ENCODE results near the gene RNU4-1. TPM values are rescaled to one million over a fixed set of nuclear protein-coding genes. Genes with fewer than 3 reads are reported as not detected.

RNU4-1 gene
- total RNA-seq, 1 donor from 2014 or later: 3,997 TPM

DNA sequence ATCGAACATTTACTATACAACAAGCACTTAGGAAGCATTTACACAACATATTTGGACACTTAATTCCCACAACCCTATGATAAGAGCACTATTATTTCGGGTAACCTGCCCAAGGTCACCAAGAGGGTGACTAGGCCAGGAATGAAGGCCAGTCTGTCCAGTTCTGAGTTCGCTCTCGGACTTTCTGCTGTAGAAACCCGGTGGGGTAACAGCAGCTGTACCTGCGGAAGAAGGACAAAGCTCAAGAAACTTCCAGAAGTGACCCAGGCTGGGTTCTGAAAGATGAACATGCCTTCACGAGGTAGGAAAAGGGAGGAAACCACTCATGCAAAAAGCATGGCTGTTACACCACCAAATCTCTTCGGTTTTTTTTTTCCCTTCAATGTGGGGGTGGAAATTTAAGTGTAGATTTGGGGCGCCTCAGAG, 23.8 kb upstream of the RNU4-1 start:
- intact Hi-C loops (cut with micrococcal nuclease): loop anchor here (1.0 to 5.0 kb wide), 7 partner anchors 15 to 370 kb away; partner anchors contain the start of genes COQ5, COX6A1, MLEC and POP5
- peaks cover 3% of the 10 kb centered on the region for H3K9me3 Mint-ChIP-seq
- POLR2A ChIA-PET: interaction anchor here (0.6 to 5.0 kb wide), 7 partner anchors 11 to 1486 kb away, joined by 3 to 74 read pairs (median 4); partner anchors contain the start of genes RNU4-1, RNU4-2, RPLP0 and SIRT4
- peak overlapping the region; percentile 90 for H3K27ac Mint-ChIP-seq
- H3K27me3 Mint-ChIP-seq: no peaks in the 10 kb centered on the region
- H3K36me3 Mint-ChIP-seq (ENCODE audit: low read depth): no peaks in the 10 kb centered on the region
- CTCF ChIA-PET: interaction anchor here (1.1 to 1.5 kb wide), 4 partner anchors 10 to 24 kb away, joined by 3 to 12 read pairs (median 6); partner anchors contain the start of genes RNU4-1, RNU4-2 and SIRT4
- TF ChIP-seq, protein P1, sequence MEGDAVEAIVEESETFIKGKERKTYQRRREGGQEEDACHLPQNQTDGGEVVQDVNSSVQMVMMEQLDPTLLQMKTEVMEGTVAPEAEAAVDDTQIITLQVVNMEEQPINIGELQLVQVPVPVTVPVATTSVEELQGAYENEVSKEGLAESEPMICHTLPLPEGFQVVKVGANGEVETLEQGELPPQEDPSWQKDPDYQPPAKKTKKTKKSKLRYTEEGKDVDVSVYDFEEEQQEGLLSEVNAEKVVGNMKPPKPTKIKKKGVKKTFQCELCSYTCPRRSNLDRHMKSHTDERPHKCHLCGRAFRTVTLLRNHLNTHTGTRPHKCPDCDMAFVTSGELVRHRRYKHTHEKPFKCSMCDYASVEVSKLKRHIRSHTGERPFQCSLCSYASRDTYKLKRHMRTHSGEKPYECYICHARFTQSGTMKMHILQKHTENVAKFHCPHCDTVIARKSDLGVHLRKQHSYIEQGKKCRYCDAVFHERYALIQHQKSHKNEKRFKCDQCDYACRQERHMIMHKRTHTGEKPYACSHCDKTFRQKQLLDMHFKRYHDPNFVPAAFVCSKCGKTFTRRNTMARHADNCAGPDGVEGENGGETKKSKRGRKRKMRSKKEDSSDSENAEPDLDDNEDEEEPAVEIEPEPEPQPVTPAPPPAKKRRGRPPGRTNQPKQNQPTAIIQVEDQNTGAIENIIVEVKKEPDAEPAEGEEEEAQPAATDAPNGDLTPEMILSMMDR (IDR thresholded peaks at IDR 0.05): no peak
- peak overlapping the region; percentile 88 for H3K4me3 Mint-ChIP-seq
- DNase-seq: no peak
- no peak for ATAC-seq (ENCODE audit: low read depth)
- H3K4me1 Mint-ChIP-seq: peaks cover 13% of the 10 kb centered on the region

DNA sequence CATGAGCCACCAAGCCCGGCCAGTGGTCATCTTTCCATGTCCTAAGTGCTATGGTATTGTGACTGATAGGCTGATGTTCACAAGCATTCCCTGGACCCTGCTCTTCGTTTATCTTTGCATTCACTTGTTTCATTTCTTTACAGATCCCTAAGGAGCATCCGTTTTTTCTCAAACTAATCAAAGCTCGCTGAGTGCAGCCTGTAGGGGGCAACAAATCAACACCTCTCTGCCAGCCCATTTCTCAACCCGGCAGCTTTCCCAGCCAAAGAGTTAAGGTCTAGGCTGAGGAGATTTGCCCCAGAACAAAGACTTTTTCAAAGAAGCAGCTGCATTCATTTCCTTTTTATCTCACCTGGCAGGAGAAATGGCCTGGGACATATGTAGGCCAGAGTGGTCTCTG, 21.2 kb upstream of the RNU4-1 start:
- intact Hi-C loops (cut with micrococcal nuclease): no loop called here
- Mint-ChIP-seq H3K27ac (no peak overlapping the region), H3K27me3 (no peaks in the 10 kb centered on the region), H3K4me3 (no peak overlapping the region), H3K4me1 (peaks cover 13% of the 10 kb centered on the region), H3K9me3 (peaks cover 3% of the 10 kb centered on the region), H3K36me3 (ENCODE audit: low read depth) (no peaks in the 10 kb centered on the region)
- TF ChIP-seq, protein P1 (IDR thresholded peaks at IDR 0.05): no peak
- ChIA-PET CTCF (interaction anchor here (1.4 kb wide), 1 partner anchor 12 kb away, joined by 3 read pairs; the partner anchor contains the start of gene SIRT4), POLR2A (interaction anchor here (1.2 to 5.0 kb wide), 2 partner anchors 12 to 23 kb away, joined by 6 to 74 read pairs; partner anchors contain the start of genes RNU4-1, RNU4-2 and SIRT4)
- DNase-seq (no peak), ATAC-seq (ENCODE audit: low read depth) (no peak)

DNA sequence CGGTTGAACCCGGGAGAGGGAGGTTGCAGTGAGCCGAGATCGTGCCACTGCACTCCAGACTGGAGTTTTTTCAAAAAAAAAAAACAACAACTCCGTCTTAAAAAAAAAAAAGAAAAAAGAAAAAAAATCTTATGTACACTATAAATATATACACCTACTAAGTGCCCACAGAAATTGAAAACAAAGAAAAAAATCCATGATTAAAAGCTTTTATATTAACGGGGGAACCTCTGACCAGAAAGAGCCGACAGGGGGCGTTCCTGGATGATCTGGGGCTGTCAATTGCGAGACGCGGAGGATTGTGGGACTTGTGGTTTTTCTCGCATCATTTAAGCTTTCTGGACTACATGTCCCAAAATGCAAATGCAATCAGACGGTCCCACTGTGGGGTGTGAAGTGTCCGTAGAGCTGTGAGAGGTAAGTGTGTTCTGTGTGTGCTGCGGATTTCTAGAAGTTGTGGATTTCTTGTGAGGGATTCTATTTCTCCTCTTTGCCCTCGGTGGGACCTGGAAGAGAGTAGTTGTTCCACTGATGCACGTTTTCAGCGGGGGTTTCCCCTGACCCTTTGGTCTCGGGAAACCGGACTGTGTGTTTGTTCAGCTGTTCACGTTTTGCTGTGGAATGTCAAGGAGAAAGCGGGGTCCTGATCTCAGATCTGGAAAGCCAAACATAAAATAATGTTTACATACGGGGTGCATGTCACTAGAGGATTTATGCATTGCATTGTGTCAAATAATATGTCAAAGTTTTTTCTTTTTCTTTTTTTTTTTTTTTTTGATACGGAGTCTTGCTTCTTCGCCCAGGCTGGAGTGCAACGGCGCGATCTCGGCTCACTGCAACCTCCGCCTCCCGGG, 9.2 kb upstream of the RNU4-1 start, which contains the start of gene SIRT4:
Gene SIRT4 (plus strand): TSS at position 360 of the 854 bp plus-strand sequence. CDS start 1,241 bp downstream, outside the sequence.
- H3K4me3 Mint-ChIP-seq: peak within 1 kb of the TSS; percentile 95
- ATAC-seq (ENCODE audit: low read depth) (peak; percentile 99), DNase-seq (peak; percentile 71)
- POLR2A ChIA-PET: interaction anchor here (0.6 to 5.1 kb wide), 15 partner anchors 10 to 992 kb away, joined by 3 to 273 read pairs (median 5); partner anchors contain the start of genes COQ5, COX6A1, POP5 and RNU4-1
- CTCF ChIA-PET: interaction anchor here (1.0 to 1.6 kb wide), 7 partner anchors 9 to 74 kb away, joined by 3 to 26 read pairs (median 6); partner anchors contain the start of genes RNU4-1 and RNU4-2
- intact Hi-C loops (cut with micrococcal nuclease): loop anchor here (1.0 kb wide), 2 partner anchors 9 to 15 kb away; partner anchors contain the start of gene RNU4-1
- H3K4me1 Mint-ChIP-seq: peaks cover 8% of the 10 kb centered on the region
- peaks cover 4% of the 10 kb centered on the region for H3K36me3 Mint-ChIP-seq (ENCODE audit: low read depth)
- H3K27me3 Mint-ChIP-seq: no peaks in the 10 kb centered on the region
- peak within 1 kb of the TSS; percentile 86 for H3K27ac Mint-ChIP-seq
- TF ChIP-seq, protein P1 (IDR thresholded peaks at IDR 0.05): no peak
- no peaks in the 10 kb centered on the region for H3K9me3 Mint-ChIP-seq

DNA sequence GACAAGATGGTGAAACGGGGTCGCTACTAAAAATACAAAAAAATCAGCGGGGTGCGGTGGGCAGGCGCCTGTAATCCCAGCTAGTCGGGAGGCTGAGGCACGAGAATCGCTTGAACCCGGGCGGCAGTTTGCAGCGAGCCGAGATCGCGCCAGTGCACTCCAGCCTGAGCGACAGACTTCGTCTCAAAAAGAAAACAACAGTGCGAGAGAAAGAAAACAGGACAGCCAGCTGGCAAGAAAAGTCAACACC, 701 bp downstream of the RNU4-1 start:
- Mint-ChIP-seq H3K27me3 (no peaks in the 10 kb centered on the region), H3K4me3 (no peak overlapping the region), H3K36me3 (ENCODE audit: low read depth) (no peaks in the 10 kb centered on the region), H3K9me3 (no peaks in the 10 kb centered on the region), H3K27ac (no peak overlapping the region), H3K4me1 (peaks cover 13% of the 10 kb centered on the region)
- ATAC-seq (ENCODE audit: low read depth) (peak; percentile 2), DNase-seq (no peak)
- intact Hi-C loops (cut with micrococcal nuclease): loop anchor here (5.0 kb wide), 5 partner anchors 145 to 1510 kb away; partner anchors contain the start of genes BICDL1, COX6A1, RAB35 and SETD1B
- TF ChIP-seq, protein P1 (IDR thresholded peaks at IDR 0.05): no peak
- ChIA-PET POLR2A (interaction anchor here (0.6 to 5.6 kb wide), 36 partner anchors 8 to 1934 kb away, joined by 3 to 273 read pairs (median 14); partner anchors contain the start of genes BICDL1, COQ5, COX6A1 and DIABLO), CTCF (interaction anchor here (1.8 to 3.7 kb wide), 2 partner anchors 25 to 65 kb away, joined by 7 to 26 read pairs; no protein-coding TSS in a partner anchor)

Data from activated B cell treated with CpG ODN at 0.5 μM for 24 hours (primary cell).